GM12864 (cell line): ENCODE results near the gene TPRA1.

Experiments
- DNase-seq: peaks from one replicate; pipeline ENCODE4 v3.0.0-alpha.2; 2011; ENCODE audit warnings: low read depth
- H3K4me3 ChIP-seq: 2 replicates; pipeline ENCODE4 v1.5.1; 2011; ENCODE audit warnings: mild to moderate bottlenecking, low read depth, low read length, control low read depth
- CTCF ChIP-seq: IDR thresholded peaks from 2 replicates; pipeline ENCODE4 v1.5.1; 2011; ENCODE audit warnings: low read depth, mild to moderate bottlenecking, moderate library complexity, low read length, control low read depth, inconsistent platforms; ENCODE audit errors: missing control alignments

Gene TPRA1

GRCh38 chr3:127545216-127545615, 45.3 kb downstream of the TPRA1 start:
- DNase-seq = no peak
- no peak overlapping the region for H3K4me3 ChIP-seq
- TF ChIP-seq CTCF = no peak

- TF ChIP-seq CTCF = no peak
- no peak overlapping the region for H3K4me3 ChIP-seq
- no peak for DNase-seq
Measured at GRCh38 chr3:127544803-127545201, 45.7 kb downstream of the TPRA1 start.

- DNase-seq = peak; percentile 18
- peak; percentile 95 for TF ChIP-seq CTCF
- no peak overlapping the region for H3K4me3 ChIP-seq
Measured at GRCh38 chr3:127544192-127544802, 46.2 kb downstream of the TPRA1 start.

- no peak overlapping the region for H3K4me3 ChIP-seq
- no peak for TF ChIP-seq CTCF
- no peak for DNase-seq
Measured at GRCh38 chr3:127543441-127543840, 47.1 kb downstream of the TPRA1 start.

- no peak for TF ChIP-seq CTCF
- DNase-seq = no peak
- H3K4me3 ChIP-seq = no peak overlapping the region
Measured at GRCh38 chr3:127542441-127542952, 48.0 kb downstream of the TPRA1 start.

- TF ChIP-seq CTCF = no peak
- no peak overlapping the region for H3K4me3 ChIP-seq
- no peak for DNase-seq
Measured at GRCh38 chr3:127541320-127541719, 49.2 kb downstream of the TPRA1 start.
